Measurements from ENCODE around the gene PLPP4. TPM values are rescaled to one million over a fixed set of nuclear protein-coding genes. Genes with fewer than 3 reads are reported as not detected.

PLPP4 gene
- total and polyA plus RNA-seq, 2 donors (not counting 3 experiments of a cell fraction or from before 2014, with no cell fraction given): 15.5 to 36.4 TPM

DNA sequence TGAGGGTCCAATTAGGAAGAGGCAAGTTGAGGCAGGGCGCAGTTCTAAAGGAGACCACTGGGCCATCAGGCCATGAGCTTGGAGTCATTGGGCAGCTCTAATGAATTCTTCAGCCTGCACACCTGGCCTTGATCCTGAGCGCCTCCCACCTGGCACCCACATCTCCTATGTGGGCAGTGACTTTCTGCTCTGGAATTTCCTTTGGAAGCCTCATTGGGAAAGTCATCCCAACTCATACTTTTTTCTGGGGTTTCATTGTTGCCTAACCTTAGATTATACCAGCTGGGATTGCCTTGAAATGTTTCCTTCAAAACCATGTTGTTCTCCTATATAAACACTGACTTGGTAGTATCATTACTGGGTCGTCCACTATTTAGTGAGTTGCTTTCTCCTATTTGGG lies 54.1 kb downstream of the PLPP4 start:
- intact Hi-C loops (cut with micrococcal nuclease) (no loop called here), dilution Hi-C loops (cut with MboI; ENCODE audit: extremely low pct_ligation_motif_present, low sequenced_read_pairs) (no loop called here)
- no peak overlapping the region for H3K4me2 ChIP-seq (ENCODE audit: insufficient read depth, low read length)
- FAIRE-seq: no peak
- peaks cover 3% of the 10 kb centered on the region for H3K4me1 ChIP-seq (ENCODE audit: control insufficient read depth, extremely low read depth, insufficient read depth, low read length)
- ChIA-PET POLR2A (no interaction called here), CTCF (interaction anchor here (0.6 to 1.0 kb wide), 2 partner anchors 25 to 178 kb away, joined by 3 read pairs; no protein-coding TSS in a partner anchor)
- TF ChIP-seq, protein P1, sequence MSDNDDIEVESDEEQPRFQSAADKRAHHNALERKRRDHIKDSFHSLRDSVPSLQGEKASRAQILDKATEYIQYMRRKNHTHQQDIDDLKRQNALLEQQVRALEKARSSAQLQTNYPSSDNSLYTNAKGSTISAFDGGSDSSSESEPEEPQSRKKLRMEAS (IDR thresholded peaks at IDR 0.05; ENCODE audit: insufficient read depth, insufficient read length): no peak
- no peak for TF ChIP-seq GATA2 (IDR thresholded peaks at IDR 0.05; ENCODE audit: insufficient read depth, insufficient read length, low read depth, low read length)
- TF ChIP-seq JUN (IDR thresholded peaks at IDR 0.05; ENCODE audit: borderline replicate concordance, insufficient read depth, insufficient read length, low read depth): no peak
- TF ChIP-seq, protein P2, sequence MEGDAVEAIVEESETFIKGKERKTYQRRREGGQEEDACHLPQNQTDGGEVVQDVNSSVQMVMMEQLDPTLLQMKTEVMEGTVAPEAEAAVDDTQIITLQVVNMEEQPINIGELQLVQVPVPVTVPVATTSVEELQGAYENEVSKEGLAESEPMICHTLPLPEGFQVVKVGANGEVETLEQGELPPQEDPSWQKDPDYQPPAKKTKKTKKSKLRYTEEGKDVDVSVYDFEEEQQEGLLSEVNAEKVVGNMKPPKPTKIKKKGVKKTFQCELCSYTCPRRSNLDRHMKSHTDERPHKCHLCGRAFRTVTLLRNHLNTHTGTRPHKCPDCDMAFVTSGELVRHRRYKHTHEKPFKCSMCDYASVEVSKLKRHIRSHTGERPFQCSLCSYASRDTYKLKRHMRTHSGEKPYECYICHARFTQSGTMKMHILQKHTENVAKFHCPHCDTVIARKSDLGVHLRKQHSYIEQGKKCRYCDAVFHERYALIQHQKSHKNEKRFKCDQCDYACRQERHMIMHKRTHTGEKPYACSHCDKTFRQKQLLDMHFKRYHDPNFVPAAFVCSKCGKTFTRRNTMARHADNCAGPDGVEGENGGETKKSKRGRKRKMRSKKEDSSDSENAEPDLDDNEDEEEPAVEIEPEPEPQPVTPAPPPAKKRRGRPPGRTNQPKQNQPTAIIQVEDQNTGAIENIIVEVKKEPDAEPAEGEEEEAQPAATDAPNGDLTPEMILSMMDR (IDR thresholded peaks at IDR 0.05; ENCODE audit: extremely low read depth in 1 of 2, insufficient read depth in 1 of 2, low read depth in 1 of 2, low read length in 2 of 2): no peak
- TF ChIP-seq FOS (IDR thresholded peaks at IDR 0.05; ENCODE audit: borderline replicate concordance, insufficient read depth, low read length): no peak
- TF ChIP-seq EZH2 (IDR thresholded peaks at IDR 0.05; ENCODE audit: borderline replicate concordance, low read depth, low read length, severe bottlenecking): no peak
- TF ChIP-seq MYC (IDR thresholded peaks at IDR 0.05; ENCODE audit: low read depth, low read length): no peak
- no peak for TF ChIP-seq POLR2AphosphoS5 (IDR thresholded peaks at IDR 0.05; ENCODE audit: insufficient read depth, low read depth, low read length)
- TF ChIP-seq POLR2A (IDR thresholded peaks at IDR 0.05; ENCODE audit: low read depth, low read length): no peak
- no peaks in the 10 kb centered on the region for H4K20me1 ChIP-seq (replicated peaks; ENCODE audit: control insufficient read depth, extremely low read depth, insufficient read depth, low read length)
- no peaks in the 10 kb centered on the region for H3K27me3 ChIP-seq (ENCODE audit: control insufficient read depth in 2 of 2, insufficient read depth in 2 of 2, low read length in 2 of 2)
- no peak overlapping the region for H3K4me3 ChIP-seq (replicated peaks in 1 of 3; ENCODE audit: insufficient read depth in 1 of 3, low read depth in 1 of 3, low read length in 3 of 3)
- H2AFZ ChIP-seq (ENCODE audit: low read depth, low read length): no peak overlapping the region
- no peaks in the 10 kb centered on the region for H3K9me1 ChIP-seq (replicated peaks; ENCODE audit: control insufficient read depth, extremely low read depth, insufficient read depth, low read length)
- H3K9me3 ChIP-seq (replicated peaks; ENCODE audit: control insufficient read depth, insufficient read depth, low read length): no peaks in the 10 kb centered on the region
- no peak overlapping the region for H3K9ac ChIP-seq (replicated peaks; ENCODE audit: extremely low read depth, insufficient read depth, low read length)
- H3K79me2 ChIP-seq (ENCODE audit: control insufficient read depth, insufficient read depth, low read length): no peaks in the 10 kb centered on the region
- BruUV-seq (replicated peaks): no TSS peak
- H3K27ac ChIP-seq (ENCODE audit: insufficient read depth, low read depth, low read length): no peak overlapping the region
- H3K36me3 ChIP-seq (ENCODE audit: control insufficient read depth in 2 of 2, extremely low read depth in 1 of 2, insufficient read depth in 2 of 2, low read length in 2 of 2): no peaks in the 10 kb centered on the region
- DNase-seq (ENCODE audit: low read depth, low spot score): no peak
